Measurements from ENCODE around the gene HSD17B2. TPM values are rescaled to one million over a fixed set of nuclear protein-coding genes. Genes with fewer than 3 reads are reported as not detected.

The HSD17B2 gene
- total and polyA plus RNA-seq, 2 of the 4 experiments (the other 2 are of a cell fraction) = 0.12 to 0.18 TPM

DNA sequence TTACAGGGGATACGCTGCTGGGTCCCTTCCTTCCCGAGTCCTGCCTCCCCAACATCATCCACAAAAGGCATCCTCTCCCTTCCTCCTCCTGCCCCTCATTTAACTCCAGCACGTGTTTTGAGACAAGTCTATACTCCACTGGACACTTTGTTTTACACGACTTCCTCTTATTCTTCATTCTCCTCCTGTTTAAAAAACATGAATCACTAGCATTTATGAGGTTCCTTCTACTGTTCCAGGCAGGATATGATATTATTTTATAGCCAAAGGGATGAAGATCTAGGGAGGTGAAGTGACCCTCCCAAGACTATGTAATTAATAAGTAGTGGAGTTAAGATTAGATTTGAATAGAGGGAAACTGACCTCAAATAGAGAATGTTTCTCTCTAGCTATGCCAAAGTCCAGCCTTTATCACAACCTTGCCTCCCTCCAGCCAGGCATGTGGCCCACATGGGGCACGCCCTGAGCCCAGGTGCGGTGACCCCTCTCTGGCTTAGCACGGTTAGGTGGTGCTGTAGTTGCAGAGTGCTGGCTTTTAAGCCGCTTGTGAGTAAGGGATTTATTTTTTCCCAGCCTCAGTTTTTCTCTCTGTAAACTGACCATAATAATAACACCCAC, 1.3 kb upstream of the HSD17B2 start:
- H3K79me1 ChIP-seq (ENCODE audit: low read depth in 1 of 2, low read length in 2 of 2) = no peaks in the 10 kb centered on the region; a peak in 1 of 4 replicates
- H2BK15ac ChIP-seq (ENCODE audit: low read depth, low read length) = peak overlapping the region; percentile 46; the same call in 2 of the 3 replicates
- no peak overlapping the region for H2AK9ac ChIP-seq (replicated peaks; ENCODE audit: low read depth, low read length, poor library complexity)
- no peak overlapping the region for H3K56ac ChIP-seq (ENCODE audit: extremely low read depth, insufficient read depth, low read length)
- H2AK5ac ChIP-seq (ENCODE audit: low read depth, low read length) = peak overlapping the region; percentile 82
- peak overlapping the region; percentile 69 for H3K4ac ChIP-seq (ENCODE audit: low read depth, low read length)
- H3K4me2 ChIP-seq (ENCODE audit: low read depth, low read length) = no peak overlapping the region
- H4K5ac ChIP-seq (ENCODE audit: low read depth, low read length) = peak overlapping the region; percentile 91
- intact Hi-C loops (cut with micrococcal nuclease) (no loop called here), in situ Hi-C loops (cut with MboI; ENCODE audit: low sequenced_read_pairs) (loop anchor here (5.0 kb wide), 1 partner anchor 194 kb away; no protein-coding TSS in a partner anchor), dilution Hi-C loops (cut with HindIII; ENCODE audit: low sequenced_read_pairs, unreplicated experiment) (no loop called here)
- CTCF ChIA-PET = interaction anchor here (1.3 kb wide), 1 partner anchor 196 kb away, joined by 3 read pairs; no protein-coding TSS in a partner anchor
- WGBS, 2 experiments (ENCODE audit: extremely low coverage in 2 of 2, insufficient read length in 1 of 2) = 76% methylated on average over 3 of the region's 8 CpGs; no CpG with 5 or more reads in 1 of the 2 experiments
- no peak overlapping the region for H3K9ac ChIP-seq (ENCODE audit: low read depth, low read length)
- peaks cover 14% of the 10 kb centered on the region for H3K4me1 ChIP-seq (ENCODE audit: control insufficient read depth, insufficient read depth, low read length)
- peak overlapping the region; percentile 74 for H2BK120ac ChIP-seq (ENCODE audit: low read depth, low read length)
- 0 out of 2 replicates have a peak, but pooled peaks cover 3% of the 10 kb centered on the region for H3K9me1 ChIP-seq (ENCODE audit: insufficient read depth, low read length)
- H2BK5ac ChIP-seq (ENCODE audit: low read depth, low read length, poor library complexity, severe bottlenecking) = no peak overlapping the region
- H2BK20ac ChIP-seq (ENCODE audit: low read depth, low read length) = peak overlapping the region; percentile 73; the same call in 1 of the 2 replicates
- no peaks in the 10 kb centered on the region for H3K27me3 ChIP-seq (ENCODE audit: control insufficient read depth, insufficient read depth, low read length)
- H3K18ac ChIP-seq (ENCODE audit: low read depth, low read length) = peak overlapping the region; percentile 86; the same call in 1 of the 2 replicates
- no peak overlapping the region for H3K23ac ChIP-seq (ENCODE audit: low read depth, low read length)
- ATAC-seq (ENCODE audit: low read depth) (no peak), DNase-seq (no peak)
- no peak overlapping the region for H2AFZ ChIP-seq (replicated peaks; ENCODE audit: low read length, poor library complexity)
- BruUV-seq (replicated peaks) = no TSS peak
- H3K4me3 ChIP-seq (ENCODE audit: insufficient read depth, low read depth, low read length) = no peak overlapping the region
- H3K14ac ChIP-seq (replicated peaks; ENCODE audit: low read depth, low read length) = 0 out of 2 replicates have a peak overlapping the region, but pooled peaks have one; percentile 14
- H4K20me1 ChIP-seq (ENCODE audit: insufficient read depth, low read length) = no peaks in the 10 kb centered on the region
- no peaks in the 10 kb centered on the region for H3K9me3 ChIP-seq (ENCODE audit: control insufficient read depth, insufficient read depth, low read length)
- peak overlapping the region; percentile 7 for H3K27ac ChIP-seq (ENCODE audit: insufficient read depth, low read length)
- H4K91ac ChIP-seq (ENCODE audit: insufficient read depth, low read depth, low read length) = peak overlapping the region; percentile 77
- POLR2A ChIA-PET (ENCODE audit: unreplicated experiment) = no interaction called here
- no peaks in the 10 kb centered on the region for H3K36me3 ChIP-seq (ENCODE audit: control insufficient read depth, insufficient read depth, low read length)
- H4K8ac ChIP-seq (ENCODE audit: low read depth in 2 of 2, low read length in 2 of 2) = peak overlapping the region; percentile 49 to 56; a peak in 3 of 4 replicates
- no peak for TF ChIP-seq SMC3 (IDR thresholded peaks at IDR 0.05; ENCODE audit: low read depth, low read length)
- TF ChIP-seq MAZ (IDR thresholded peaks at IDR 0.05; ENCODE audit: borderline replicate concordance, low read depth, low read length) = no peak
- no peak for TF ChIP-seq RFX5 (IDR thresholded peaks at IDR 0.05; ENCODE audit: low read depth, low read length)
- TF ChIP-seq RCOR1 (IDR thresholded peaks at IDR 0.05; ENCODE audit: insufficient replicate concordance, low read length) = no peak
- TF ChIP-seq MXI1 (IDR thresholded peaks at IDR 0.05; ENCODE audit: borderline replicate concordance, low read depth, low read length) = no peak
- TF ChIP-seq POLR2A (IDR thresholded peaks at IDR 0.05; ENCODE audit: low read depth, low read length) = no peak
- no peak for TF ChIP-seq FOS (IDR thresholded peaks at IDR 0.05; ENCODE audit: low read depth, low read length)

Measured in IMR-90 (cell line).